HEK293 (cell line): ENCODE results near the gene UACA.

ENCODE experiments used
- CTCF ChIA-PET: fragments of 350-600 bp; formaldehyde crosslinking; extraction: SDS; loops from one replicate; lab custom pipeline; 2021; ENCODE audit warnings: antibody characterized with exemption; lab: Yijun Ruan, JAX
- POLR2A ChIA-PET: fragments of 300-600 bp; formaldehyde crosslinking; extraction: SDS; loops from one replicate; lab custom pipeline; 2020; ENCODE audit warnings: antibody characterized with exemption, inconsistent platforms; lab: Yijun Ruan, JAX
- H3K27ac ChIP-seq: fragments of 200-500 bp; sonication (Bioruptor generic); 2 replicates; pipeline ENCODE4 v1.5.1; 2014; ENCODE audit warnings: low read depth, low read length, control low read depth, inconsistent platforms; ENCODE audit errors: extremely low read depth
- H3K36me3 ChIP-seq, 2 experiments: fragments of 200-500 bp in 1 of 2; sonication (Bioruptor generic) in 1 of 2; 1 replicate in 1 of 2; 2 replicates in 1 of 2; pipeline ENCODE4 v1.5.1; 2014 to 2017; ENCODE audit warnings: inconsistent platforms in 2 of 2, low read length in 2 of 2; ENCODE audit not compliant: control insufficient read depth in 2 of 2, insufficient read depth in 1 of 2
- H3K4me1 ChIP-seq: fragments of 200-500 bp; sonication (Bioruptor generic); 2 replicates; pipeline ENCODE4 v1.5.1; 2014; ENCODE audit warnings: mild to moderate bottlenecking, low read length, inconsistent platforms; ENCODE audit not compliant: control insufficient read depth, insufficient read depth
- H3K4me3 ChIP-seq: 2 replicates; pipeline ENCODE4 v1.5.1; 2011; ENCODE audit warnings: low read depth, mild to moderate bottlenecking, control low read depth, low read length, moderate library complexity
- H3K9me3 ChIP-seq: fragments of 200-500 bp; sonication (Bioruptor generic); 2 replicates; pipeline ENCODE4 v1.5.1; 2014; ENCODE audit warnings: low read depth, low read length, inconsistent platforms; ENCODE audit not compliant: control insufficient read depth, insufficient read depth
- BCL6B ChIP-seq: fragments of 450-650 bp; formaldehyde crosslinking; IDR thresholded peaks from 2 replicates; pipeline ENCODE4 v1.5.1; 2017; ENCODE audit warnings: missing biosample characterization, missing genetic modification characterization
- HOXD13 ChIP-seq: sonication (generic); formaldehyde crosslinking; IDR thresholded peaks from 2 replicates; pipeline ENCODE4 v1.8.0; 2022; ENCODE audit warnings: missing genetic modification reagents, borderline replicate concordance
- INSM2 ChIP-seq: fragments of 450-650 bp; formaldehyde crosslinking; IDR thresholded peaks from 2 replicates; pipeline ENCODE4 v1.5.1; 2016; ENCODE audit warnings: missing biosample characterization, missing genetic modification characterization
- PRDM1 ChIP-seq: fragments of 450-650 bp; formaldehyde crosslinking; IDR thresholded peaks from 2 replicates; pipeline ENCODE4; 2016; ENCODE audit warnings: missing biosample characterization, missing genetic modification characterization
- REPIN1 ChIP-seq: fragments of 450-650 bp; formaldehyde crosslinking; IDR thresholded peaks from 2 replicates; pipeline ENCODE4 v1.5.1; 2017; ENCODE audit warnings: missing biosample characterization, missing genetic modification characterization, low read depth
- REST ChIP-seq: fragments of 450-650 bp; formaldehyde crosslinking; IDR thresholded peaks from 2 replicates; pipeline ENCODE4 v1.5.1; 2016; ENCODE audit warnings: missing biosample characterization, missing genetic modification characterization
- SP7 ChIP-seq: fragments of 450-650 bp; formaldehyde crosslinking; IDR thresholded peaks from 2 replicates; pipeline ENCODE4 v1.5.1; 2016; ENCODE audit warnings: missing biosample characterization, missing genetic modification characterization
- ZFHX2 ChIP-seq: fragments of 450-650 bp; formaldehyde crosslinking; conservative IDR thresholded peaks from 2 replicates; pipeline ENCODE4 v1.5.1; 2016; ENCODE audit warnings: missing biosample characterization, missing genetic modification characterization
- ZNF138 ChIP-seq: fragments of 450-650 bp; formaldehyde crosslinking; IDR thresholded peaks from 2 replicates; pipeline ENCODE4 v1.5.1; 2016; ENCODE audit warnings: missing biosample characterization, missing genetic modification characterization, borderline replicate concordance
- ZNF18 ChIP-seq: fragments of 450-650 bp; formaldehyde crosslinking; IDR thresholded peaks from 2 replicates; pipeline ENCODE4 v1.5.1; 2016; ENCODE audit warnings: missing biosample characterization, missing genetic modification characterization
- ZNF214 ChIP-seq: fragments of 450-650 bp; formaldehyde crosslinking; IDR thresholded peaks from 2 replicates; pipeline ENCODE4 v1.5.1; 2017; ENCODE audit warnings: missing biosample characterization, mild to moderate bottlenecking, missing genetic modification characterization, borderline replicate concordance
- ZNF23 ChIP-seq: fragments of 450-650 bp; formaldehyde crosslinking; IDR thresholded peaks from 2 replicates; pipeline ENCODE4 v1.5.1; 2016; ENCODE audit warnings: missing biosample characterization, missing genetic modification characterization, borderline replicate concordance
- ZNF24 ChIP-seq: fragments of 450-650 bp; formaldehyde crosslinking; IDR thresholded peaks from 2 replicates; pipeline ENCODE4 v1.5.1; 2016; ENCODE audit warnings: missing biosample characterization, missing genetic modification characterization
- ZNF248 ChIP-seq: fragments of 450-650 bp; formaldehyde crosslinking; IDR thresholded peaks from 2 replicates; pipeline ENCODE4 v1.5.1; 2017; ENCODE audit warnings: missing biosample characterization, missing genetic modification characterization
- ZNF350 ChIP-seq: fragments of 450-650 bp; formaldehyde crosslinking; IDR thresholded peaks from 2 replicates; pipeline ENCODE4 v1.5.0; 2017; ENCODE audit warnings: missing biosample characterization, mild to moderate bottlenecking, missing genetic modification characterization
- ZNF366 ChIP-seq: fragments of 450-650 bp; formaldehyde crosslinking; conservative IDR thresholded peaks from 2 replicates; pipeline ENCODE4 v1.5.1; 2016; ENCODE audit warnings: missing biosample characterization, missing genetic modification characterization
- ZNF37A ChIP-seq: fragments of 450-650 bp; IDR thresholded peaks from 2 replicates; pipeline ENCODE4 v1.5.1; 2018; ENCODE audit warnings: missing biosample characterization, missing genetic modification characterization
- ZNF398 ChIP-seq: fragments of 450-650 bp; formaldehyde crosslinking; IDR thresholded peaks from 2 replicates; pipeline ENCODE4 v1.5.1; 2017; ENCODE audit warnings: missing biosample characterization, missing genetic modification characterization
- ZNF423 ChIP-seq: fragments of 450-650 bp; formaldehyde crosslinking; IDR thresholded peaks from 2 replicates; pipeline ENCODE4 v1.5.1; 2016; ENCODE audit warnings: missing biosample characterization, missing genetic modification characterization
- ZNF426 ChIP-seq: fragments of 450-650 bp; formaldehyde crosslinking; IDR thresholded peaks from 2 replicates; pipeline ENCODE4 v1.5.1; 2017; ENCODE audit warnings: missing biosample characterization, missing genetic modification characterization, mild to moderate bottlenecking, inconsistent platforms, moderate library complexity
- ZNF433 ChIP-seq: fragments of 450-650 bp; formaldehyde crosslinking; IDR thresholded peaks from 2 replicates; pipeline ENCODE4 v1.5.1; 2016; ENCODE audit warnings: missing biosample characterization, missing genetic modification characterization, low read depth
- ZNF510 ChIP-seq: fragments of 450-650 bp; formaldehyde crosslinking; IDR thresholded peaks from 2 replicates; pipeline ENCODE4 v1.5.1; 2018; ENCODE audit warnings: mild to moderate bottlenecking, missing genetic modification characterization, missing biosample characterization; ENCODE audit not compliant: insufficient replicate concordance
- ZNF645 ChIP-seq: fragments of 450-650 bp; formaldehyde crosslinking; IDR thresholded peaks from 2 replicates; pipeline ENCODE4; 2016; ENCODE audit warnings: missing biosample characterization, missing genetic modification characterization
- ZNF747 ChIP-seq: fragments of 450-650 bp; formaldehyde crosslinking; IDR thresholded peaks from 2 replicates; pipeline ENCODE4 v1.5.1; 2016; ENCODE audit warnings: missing biosample characterization, missing genetic modification characterization
- ZNF785 ChIP-seq: fragments of 450-650 bp; formaldehyde crosslinking; IDR thresholded peaks from 2 replicates; pipeline ENCODE4 v1.5.1; 2016; ENCODE audit warnings: missing biosample characterization, missing genetic modification characterization
- ZNF843 ChIP-seq: fragments of 450-650 bp; formaldehyde crosslinking; IDR thresholded peaks from 2 replicates; pipeline ENCODE4 v1.5.1; 2016; ENCODE audit warnings: missing biosample characterization, missing genetic modification characterization

The UACA gene

GRCh38 chr15:70786996-70787395 is 23.6 kb upstream of the UACA start (continued):
- no peak for TF ChIP-seq ZNF398 (tag by site-specific recombination)
- no peak for TF ChIP-seq REST
- TF ChIP-seq HOXD13 (CRISPR knock-in tag) = no peak
- TF ChIP-seq ZNF214 (tag by site-specific recombination) = no peak
- TF ChIP-seq ZNF423 (tag by site-specific recombination) = no peak
- TF ChIP-seq ZNF366 (tag by site-specific recombination) = no peak
- TF ChIP-seq ZNF426 = no peak
- no peak for TF ChIP-seq ZNF37A (tag by site-specific recombination)
- TF ChIP-seq ZNF23 (tag by site-specific recombination) = no peak
- TF ChIP-seq ZNF510 (tag by site-specific recombination) = no peak
- no peak for TF ChIP-seq ZNF785 (tag by site-specific recombination)

GRCh38 chr15:70783610-70784022 is 20.3 kb upstream of the UACA start:
- H3K9me3 ChIP-seq = no peaks in the 10 kb centered on the region
- no peak overlapping the region for H3K27ac ChIP-seq
- peaks cover 4% of the 10 kb centered on the region for H3K4me1 ChIP-seq
- ChIA-PET CTCF (interaction anchor here (1.3 to 1.7 kb wide), 2 partner anchors 16 to 61 kb away, joined by 3 to 7 read pairs; no protein-coding TSS in a partner anchor), POLR2A (interaction anchor here (2.2 kb wide), 1 partner anchor 20 kb away, joined by 5 read pairs; the partner anchor contains the start of gene UACA)
- H3K4me3 ChIP-seq = no peak overlapping the region
- no peaks in the 10 kb centered on the region for H3K36me3 ChIP-seq
- TF ChIP-seq ZNF843 (no peak), ZFHX2 (0 out of 2 replicates have a peak, but pooled peaks have one; percentile 6), REPIN1 (tag by site-specific recombination) (no peak), SP7 (tag by site-specific recombination) (peak; percentile 35), ZNF24 (no peak), ZNF433 (tag by site-specific recombination) (no peak), ZNF138 (tag by site-specific recombination) (no peak), ZNF248 (tag by site-specific recombination) (no peak), PRDM1 (tag by site-specific recombination) (no peak), ZNF350 (tag by site-specific recombination) (no peak), ZNF18 (tag by site-specific recombination) (no peak), INSM2 (no peak), BCL6B (tag by site-specific recombination) (no peak), ZNF645 (no peak), ZNF747 (tag by site-specific recombination) (no peak), ZNF37A (tag by site-specific recombination) (no peak)
